SJCRH30 (cell line): ENCODE data around the gene TPBGL. TPM values are rescaled to one million over a fixed set of nuclear protein-coding genes. Genes with fewer than 3 reads are reported as not detected.
"Not testable (repeated sequence)": the region's sequence is repeated elsewhere in the genome, so short reads cannot be mapped to it uniquely, and the experiment has no call there.

ENCODE experiments used
- DNase-seq, 2 experiments: peaks; one replicate each; pipeline ENCODE4 v3.0.0-alpha.2; 2015 to 2020
- H3K27ac ChIP-seq: fragments of 250-450 bp; sonication (Bioruptor Pico); 2 replicates; pipeline ENCODE4 v1.5.1; 2020; ENCODE audit warnings: mild to moderate bottlenecking, moderate library complexity
- H3K27me3 ChIP-seq: fragments of 250-450 bp; sonication (Bioruptor Pico); 2 replicates; pipeline ENCODE4 v1.5.1; 2020; ENCODE audit warnings: mild to moderate bottlenecking, moderate library complexity
- H3K36me3 ChIP-seq: fragments of 250-450 bp; sonication (Bioruptor Pico); 2 replicates; pipeline ENCODE4 v1.5.1; 2020; ENCODE audit warnings: mild to moderate bottlenecking, moderate library complexity
- H3K4me1 ChIP-seq: fragments of 250-450 bp; sonication (Bioruptor Pico); 2 replicates; pipeline ENCODE4 v1.5.1; 2020; ENCODE audit warnings: mild to moderate bottlenecking, moderate library complexity
- H3K4me3 ChIP-seq: fragments of 250-450 bp; sonication (Bioruptor Pico); 2 replicates; pipeline ENCODE4 v1.5.1; 2020; ENCODE audit warnings: mild to moderate bottlenecking, moderate library complexity
- H3K9me3 ChIP-seq: fragments of 250-450 bp; sonication (Bioruptor Pico); replicated peaks from 2 replicates; pipeline ENCODE4 v1.5.1; 2020; ENCODE audit warnings: mild to moderate bottlenecking, moderate library complexity
- total RNA-seq: library from RNA; depleted of rRNA; stranded (reverse); fragments of >200 nt; shearing (Covaris generic); gene quantifications from 2 replicates; pipeline ENCODE4 v1.2.3, GENCODE V29; 2014

Gene TPBGL
- total RNA-seq, 1 experiment from 2014 or later = not detected

- no peak overlapping the region for H3K27ac ChIP-seq
- H3K9me3 ChIP-seq = no peaks in the 10 kb centered on the region
- H3K4me3 ChIP-seq = no peak overlapping the region
- peaks cover 56% of the 10 kb centered on the region for H3K36me3 ChIP-seq
- no peaks in the 10 kb centered on the region for H3K27me3 ChIP-seq
- DNase-seq = no peak
- H3K4me1 ChIP-seq = no peaks in the 10 kb centered on the region
These were observed 29.3 kb downstream of the TPBGL start for GRCh38 chr11:75269896-75270295.

- Histone ChIP-seq H3K9me3 (no peaks in the 10 kb centered on the region), H3K36me3 (peaks cover 60% of the 10 kb centered on the region), H3K27me3 (no peaks in the 10 kb centered on the region), H3K4me3 (no peak overlapping the region), H3K27ac (no peak overlapping the region), H3K4me1 (no peaks in the 10 kb centered on the region)
- DNase-seq = no peak
These were observed 30.4 kb downstream of the TPBGL start for GRCh38 chr11:75270896-75271418.

GRCh38 chr11:75271730-75272129, 31.2 kb downstream of the TPBGL start:
- Histone ChIP-seq H3K9me3 (no peaks in the 10 kb centered on the region), H3K36me3 (peaks cover 58% of the 10 kb centered on the region), H3K27ac (no peak overlapping the region), H3K4me3 (no peak overlapping the region), H3K27me3 (no peaks in the 10 kb centered on the region), H3K4me1 (no peaks in the 10 kb centered on the region)
- no peak for DNase-seq

GRCh38 chr11:75272391-75272790, 31.8 kb downstream of the TPBGL start:
- Histone ChIP-seq H3K4me1 (no peaks in the 10 kb centered on the region), H3K9me3 (no peaks in the 10 kb centered on the region), H3K27me3 (no peaks in the 10 kb centered on the region), H3K36me3 (peaks cover 63% of the 10 kb centered on the region), H3K27ac (no peak overlapping the region), H3K4me3 (no peak overlapping the region)
- no peak for DNase-seq

- H3K27me3 ChIP-seq = no peaks in the 10 kb centered on the region
- H3K9me3 ChIP-seq = no peaks in the 10 kb centered on the region
- peaks cover 67% of the 10 kb centered on the region for H3K36me3 ChIP-seq
- no peak for DNase-seq
- no peaks in the 10 kb centered on the region for H3K4me1 ChIP-seq
- no peak overlapping the region for H3K27ac ChIP-seq
- H3K4me3 ChIP-seq = no peak overlapping the region
These were observed 32.3 kb downstream of the TPBGL start for GRCh38 chr11:75272821-75273301.

- no peaks in the 10 kb centered on the region for H3K27me3 ChIP-seq
- no peaks in the 10 kb centered on the region for H3K9me3 ChIP-seq
- no peaks in the 10 kb centered on the region for H3K4me1 ChIP-seq
- H3K27ac ChIP-seq = no peak overlapping the region
- DNase-seq = no peak
- no peak overlapping the region for H3K4me3 ChIP-seq
- peaks cover 73% of the 10 kb centered on the region for H3K36me3 ChIP-seq
These were observed 33.1 kb downstream of the TPBGL start for GRCh38 chr11:75273411-75274391.

GRCh38 chr11:75274716-75275115, 34.1 kb downstream of the TPBGL start:
- not testable (repeated sequence) for H3K27ac ChIP-seq, H3K27me3 ChIP-seq, H3K4me3 ChIP-seq, H3K4me1 ChIP-seq, H3K9me3 ChIP-seq, DNase-seq
- peaks cover 76% of the 10 kb centered on the region for H3K36me3 ChIP-seq

- DNase-seq = no peak
- Histone ChIP-seq H3K27ac (no peak overlapping the region), H3K4me1 (no peaks in the 10 kb centered on the region; the same call in 1 of the 2 replicates), H3K4me3 (no peak overlapping the region), H3K36me3 (peaks cover 76% of the 10 kb centered on the region), H3K9me3 (no peaks in the 10 kb centered on the region), H3K27me3 (no peaks in the 10 kb centered on the region)
These were observed 35.0 kb downstream of the TPBGL start for GRCh38 chr11:75275581-75275980.

GRCh38 chr11:75276186-75276585, 35.6 kb downstream of the TPBGL start:
- no peak for DNase-seq
- no peak overlapping the region for H3K4me3 ChIP-seq
- peaks cover 76% of the 10 kb centered on the region for H3K36me3 ChIP-seq
- H3K4me1 ChIP-seq = no peaks in the 10 kb centered on the region; the same call in 1 of the 2 replicates
- no peak overlapping the region for H3K27ac ChIP-seq
- no peaks in the 10 kb centered on the region for H3K9me3 ChIP-seq
- H3K27me3 ChIP-seq = no peaks in the 10 kb centered on the region

- Histone ChIP-seq H3K4me3 (no peak overlapping the region), H3K36me3 (peaks cover 74% of the 10 kb centered on the region), H3K4me1 (no peaks in the 10 kb centered on the region; the same call in 1 of the 2 replicates), H3K27me3 (no peaks in the 10 kb centered on the region), H3K9me3 (no peaks in the 10 kb centered on the region), H3K27ac (no peak overlapping the region)
- DNase-seq = no peak
These were observed 36.1 kb downstream of the TPBGL start for GRCh38 chr11:75276686-75277085.

- DNase-seq = no peak
- Histone ChIP-seq H3K4me1 (no peaks in the 10 kb centered on the region; the same call in 1 of the 2 replicates), H3K27ac (no peak overlapping the region), H3K9me3 (no peaks in the 10 kb centered on the region), H3K36me3 (peaks cover 74% of the 10 kb centered on the region), H3K27me3 (no peaks in the 10 kb centered on the region), H3K4me3 (no peak overlapping the region)
These were observed 36.7 kb downstream of the TPBGL start for GRCh38 chr11:75277211-75277805.

- DNase-seq = no peak
- no peak overlapping the region for H3K4me3 ChIP-seq
- peaks cover 82% of the 10 kb centered on the region for H3K36me3 ChIP-seq
- no peak overlapping the region for H3K27ac ChIP-seq
- no peaks in the 10 kb centered on the region for H3K9me3 ChIP-seq
- no peaks in the 10 kb centered on the region for H3K27me3 ChIP-seq
- H3K4me1 ChIP-seq = no peaks in the 10 kb centered on the region; the same call in 1 of the 2 replicates
These were observed 37.6 kb downstream of the TPBGL start for GRCh38 chr11:75277991-75278790.

- Histone ChIP-seq H3K27me3 (no peaks in the 10 kb centered on the region), H3K4me3 (no peak overlapping the region), H3K36me3 (peaks cover 79% of the 10 kb centered on the region), H3K9me3 (no peaks in the 10 kb centered on the region), H3K27ac (no peak overlapping the region), H3K4me1 (no peaks in the 10 kb centered on the region; the same call in 1 of the 2 replicates)
- DNase-seq = no peak
These were observed 38.7 kb downstream of the TPBGL start for GRCh38 chr11:75279273-75279672.

GRCh38 chr11:75280227-75280701, 39.7 kb downstream of the TPBGL start:
- no peak overlapping the region for H3K4me3 ChIP-seq

More at GRCh38 chr11:75280227-75280701, 39.7 kb downstream of the TPBGL start:
- Histone ChIP-seq H3K9me3 (no peaks in the 10 kb centered on the region), H3K4me1 (no peaks in the 10 kb centered on the region; the same call in 1 of the 2 replicates), H3K36me3 (peaks cover 80% of the 10 kb centered on the region), H3K27ac (no peak overlapping the region), H3K27me3 (no peaks in the 10 kb centered on the region)
- peak; percentile 84 to 91 for DNase-seq
